Stomach (tissue), 4 donors: ENCODE results near the gene TET2.

Source experiments
- EP300 ChIP-seq: sonication (generic); formaldehyde crosslinking; IDR thresholded peaks from one replicate; pipeline ENCODE4 v1.6.1; 2017; ENCODE audit warnings: antibody characterized with exemption
- POLR2A ChIP-seq, 4 donors: fragments of 450-650 bp; IDR thresholded peaks; one replicate each; pipeline ENCODE4 v1.6.1; 2016; ENCODE audit warnings: antibody characterized with exemption in 4 of 4, control low read depth in 2 of 4, mild to moderate bottlenecking in 1 of 4, moderate library complexity in 1 of 4
- POLR2AphosphoS5 ChIP-seq, 3 donors: sonication (generic); formaldehyde crosslinking; IDR thresholded peaks; one replicate each; pipeline ENCODE4 v1.6.1; 2016; ENCODE audit warnings: antibody characterized with exemption in 3 of 3
- TF ChIP-seq, protein P1 (sequence below), 7 experiments: fragments of 450-650 bp in 4 of 7; fragments of 200-600 bp in 3 of 7; sonication (generic) in 3 of 7; IDR thresholded peaks; one replicate each; pipeline ENCODE4 v1.5.1; 2016 to 2019; ENCODE audit warnings: antibody characterized with exemption in 7 of 7, control low read depth in 2 of 7, mild to moderate bottlenecking in 1 of 7

DNA sequence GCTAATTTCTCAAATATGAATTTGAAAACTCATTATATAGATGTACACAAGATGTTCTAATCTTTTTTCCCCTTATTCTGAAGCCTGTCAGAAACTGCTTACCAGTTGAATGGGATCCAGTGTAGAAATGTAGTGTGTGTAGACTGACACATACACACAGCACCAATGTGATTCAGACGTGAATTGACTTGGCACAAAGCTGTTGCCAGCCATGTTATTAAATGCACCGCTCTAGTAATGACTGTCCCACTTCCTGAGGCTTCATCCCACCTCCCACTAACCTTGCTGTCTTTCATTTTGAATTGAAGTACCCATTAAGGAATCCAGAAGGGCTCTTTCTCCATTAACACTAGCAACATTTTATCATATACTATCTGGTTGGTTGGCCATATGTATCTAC is 180.5 kb downstream of the TET2 start:
- TF ChIP-seq, protein P1, sequence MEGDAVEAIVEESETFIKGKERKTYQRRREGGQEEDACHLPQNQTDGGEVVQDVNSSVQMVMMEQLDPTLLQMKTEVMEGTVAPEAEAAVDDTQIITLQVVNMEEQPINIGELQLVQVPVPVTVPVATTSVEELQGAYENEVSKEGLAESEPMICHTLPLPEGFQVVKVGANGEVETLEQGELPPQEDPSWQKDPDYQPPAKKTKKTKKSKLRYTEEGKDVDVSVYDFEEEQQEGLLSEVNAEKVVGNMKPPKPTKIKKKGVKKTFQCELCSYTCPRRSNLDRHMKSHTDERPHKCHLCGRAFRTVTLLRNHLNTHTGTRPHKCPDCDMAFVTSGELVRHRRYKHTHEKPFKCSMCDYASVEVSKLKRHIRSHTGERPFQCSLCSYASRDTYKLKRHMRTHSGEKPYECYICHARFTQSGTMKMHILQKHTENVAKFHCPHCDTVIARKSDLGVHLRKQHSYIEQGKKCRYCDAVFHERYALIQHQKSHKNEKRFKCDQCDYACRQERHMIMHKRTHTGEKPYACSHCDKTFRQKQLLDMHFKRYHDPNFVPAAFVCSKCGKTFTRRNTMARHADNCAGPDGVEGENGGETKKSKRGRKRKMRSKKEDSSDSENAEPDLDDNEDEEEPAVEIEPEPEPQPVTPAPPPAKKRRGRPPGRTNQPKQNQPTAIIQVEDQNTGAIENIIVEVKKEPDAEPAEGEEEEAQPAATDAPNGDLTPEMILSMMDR (IDR thresholded peaks at IDR 0.05), result no peak
- TF ChIP-seq EP300 (no peak), POLR2AphosphoS5 (IDR thresholded peaks at IDR 0.05) (no peak), POLR2A (IDR thresholded peaks at IDR 0.05) (no peak)
